GM21381 (cell line): ENCODE data around the gene OR6B1.
"Not testable (repeated sequence)": the region's sequence is repeated elsewhere in the genome, so short reads cannot be mapped to it uniquely, and the experiment has no call there.

Experiments used
- ATAC-seq: cut with Tn5 transposase; IDR thresholded peaks from one replicate; pipeline ENCODE4 v1.9.1; 2021; ENCODE audit warnings: mild to moderate bottlenecking, moderate library complexity; ENCODE audit not compliant: unreplicated experiment

The OR6B1 gene

GRCh38 chr7:144004703-144005102 is 4.6 kb downstream of the OR6B1 start:
- no peak for ATAC-seq

GRCh38 chr7:144006029-144006691 is 6.0 kb downstream of the OR6B1 start:
- no peak for ATAC-seq

GRCh38 chr7:144006692-144007042 is 6.5 kb downstream of the OR6B1 start:
- ATAC-seq: no peak

DNA sequence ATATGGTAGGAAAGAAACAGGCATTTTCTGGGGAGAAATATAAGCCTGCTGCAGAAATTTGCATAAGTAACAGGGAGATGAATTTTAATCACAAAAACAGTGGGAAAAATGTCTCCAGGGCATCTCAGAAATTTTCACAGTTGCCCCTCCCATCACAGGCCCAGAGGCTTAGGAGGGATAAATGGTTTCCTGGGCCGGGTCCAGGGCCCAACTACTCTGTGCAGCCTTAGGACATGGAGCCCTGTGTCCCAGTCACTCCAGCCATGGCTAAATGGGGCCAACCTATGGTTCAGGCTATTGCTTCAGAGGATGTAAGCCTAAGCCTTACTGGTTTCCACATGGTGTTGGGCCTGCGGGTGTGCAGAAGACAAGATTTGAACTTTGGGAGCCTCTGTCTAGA is 9.2 kb downstream of the OR6B1 start:
- no peak for ATAC-seq

DNA sequence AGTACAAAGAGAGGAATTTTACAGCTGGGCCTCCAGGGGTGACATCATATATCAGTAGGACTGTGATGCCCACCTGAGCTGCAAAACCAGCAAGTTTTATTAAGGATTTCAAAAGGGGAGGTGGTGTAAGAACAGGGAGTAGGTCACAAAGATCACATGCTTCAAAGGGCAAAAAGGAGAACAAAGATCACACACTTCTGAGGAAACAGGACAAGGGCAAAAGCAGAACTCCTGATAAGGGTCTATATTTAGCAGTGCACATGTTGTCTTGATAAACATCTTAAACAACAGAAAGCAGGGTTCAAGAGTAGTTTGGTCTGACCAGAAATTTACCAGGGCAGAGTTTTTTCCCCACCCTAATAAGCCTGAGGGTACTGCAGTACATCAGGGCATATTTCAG is 9.9 kb downstream of the OR6B1 start:
- not testable (repeated sequence) for ATAC-seq

GRCh38 chr7:144010821-144011220 is 10.7 kb downstream of the OR6B1 start:
- not testable (repeated sequence) for ATAC-seq

DNA sequence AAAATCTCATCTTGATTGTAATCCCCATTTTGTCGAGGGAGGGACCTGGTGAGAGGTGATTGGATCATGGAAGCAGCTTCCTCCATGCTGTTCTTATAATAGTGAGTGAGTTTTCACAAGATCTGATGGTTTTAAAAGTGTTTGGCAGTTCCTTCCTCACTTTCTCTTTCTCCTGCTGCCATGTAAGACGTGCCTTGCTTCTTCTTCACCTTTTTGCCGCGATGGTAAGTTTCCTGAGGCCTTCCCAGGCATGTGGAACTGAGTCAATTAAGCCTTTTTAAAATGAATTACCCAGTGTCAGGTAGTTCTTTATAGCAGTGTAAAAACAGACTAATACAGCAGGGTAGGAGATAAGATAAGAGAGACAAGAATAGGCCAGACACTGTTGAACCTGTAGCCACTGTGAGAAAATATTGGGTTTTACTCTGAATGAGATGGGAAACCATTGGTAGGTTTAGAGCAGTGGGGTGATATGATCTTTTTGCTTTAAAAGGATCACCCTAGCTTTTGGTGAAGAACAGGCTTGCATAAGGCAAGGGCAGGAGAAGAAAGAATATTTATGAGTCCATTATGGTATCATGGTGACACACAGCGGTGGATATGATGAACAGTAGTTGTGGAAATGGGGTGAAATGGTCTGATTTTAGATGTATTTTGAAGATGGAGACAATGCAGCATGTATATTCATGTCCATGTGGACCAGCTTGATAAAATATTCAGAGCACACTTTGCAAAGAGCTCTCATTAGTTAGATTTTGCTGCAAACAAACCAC is 11.5 kb downstream of the OR6B1 start:
- no peak for ATAC-seq

GRCh38 chr7:144018065-144018464 is 17.9 kb downstream of the OR6B1 start:
- ATAC-seq: no peak

DNA sequence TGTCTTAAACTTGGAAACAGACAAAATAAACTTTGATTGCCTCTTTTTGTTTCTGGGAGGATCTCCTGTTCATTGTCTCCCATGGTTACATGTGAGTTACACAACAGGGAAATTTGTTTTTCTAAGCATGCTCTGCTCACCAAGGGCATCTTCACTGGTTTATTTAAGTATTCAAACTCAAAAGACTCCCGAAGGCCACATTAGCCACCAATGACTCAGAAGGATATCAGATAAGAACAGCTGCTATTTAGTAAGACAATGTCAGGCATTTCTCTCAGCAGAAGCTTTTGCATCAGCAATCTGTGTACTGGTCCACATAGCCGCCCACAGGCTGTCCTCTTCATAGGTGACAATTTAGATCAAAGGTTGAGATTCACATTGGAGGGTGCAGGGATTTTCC is 19.3 kb downstream of the OR6B1 start:
- no peak for ATAC-seq

DNA sequence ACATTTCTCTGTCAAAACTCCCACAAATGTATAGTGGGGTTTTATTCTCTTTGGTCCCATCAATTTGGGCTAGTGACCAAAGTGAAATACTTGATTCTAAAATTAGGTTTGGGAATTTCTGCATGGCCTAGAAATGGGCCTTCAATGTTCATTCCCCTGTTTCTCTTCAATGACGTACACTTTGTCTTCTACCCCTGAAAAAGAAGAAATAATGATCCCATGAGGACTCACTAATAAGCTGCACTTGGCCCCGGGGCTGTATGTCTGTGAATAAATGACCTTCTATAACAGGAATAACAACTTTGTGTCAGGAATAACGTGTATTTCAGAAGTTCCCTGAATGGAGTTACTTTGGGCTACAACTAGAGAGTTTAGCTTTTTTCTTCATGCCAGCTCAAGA is 20.2 kb downstream of the OR6B1 start:
- ATAC-seq: no peak

DNA sequence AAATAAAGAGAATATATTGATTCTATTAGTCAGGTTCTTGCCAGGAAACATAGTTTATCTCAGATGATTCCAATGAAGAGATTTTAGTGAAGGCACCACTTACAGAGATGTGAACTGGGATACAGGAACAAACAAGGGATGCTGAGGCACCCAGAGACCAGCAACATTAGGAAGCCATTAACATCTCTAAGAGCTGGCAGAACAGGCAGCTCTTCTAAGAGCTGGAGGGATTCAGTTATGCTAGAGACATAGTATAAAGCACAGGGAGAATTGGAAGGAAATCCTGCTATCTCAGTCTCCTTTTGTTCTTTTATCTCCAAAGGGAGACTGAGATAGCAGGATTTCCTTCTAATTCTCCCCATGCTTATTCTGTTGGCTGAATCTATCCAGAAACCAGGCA is 22.0 kb downstream of the OR6B1 start:
- no peak for ATAC-seq

GRCh38 chr7:144023171-144023827 is 23.2 kb downstream of the OR6B1 start:
- no peak for ATAC-seq

DNA sequence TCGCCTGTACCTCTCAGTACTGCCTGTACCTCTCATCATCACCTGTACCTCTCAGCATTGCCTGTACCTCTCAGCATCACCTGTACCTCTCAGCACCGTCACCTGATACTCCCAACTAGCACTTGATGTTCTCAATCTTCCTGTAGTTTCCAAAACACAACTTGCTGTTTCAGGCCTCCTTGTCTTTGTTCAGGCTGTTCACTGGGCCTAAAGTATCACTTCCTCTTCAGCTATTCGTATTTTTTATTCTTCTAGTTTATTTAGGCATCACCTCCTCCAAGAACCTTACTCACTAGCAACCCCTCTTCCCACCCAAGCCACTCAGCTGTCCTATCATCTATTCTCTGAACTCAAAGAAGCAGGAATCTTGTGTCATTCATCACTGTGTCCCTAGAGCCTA is 24.1 kb downstream of the OR6B1 start:
- ATAC-seq: no peak

GRCh38 chr7:144026203-144026883 is 26.2 kb downstream of the OR6B1 start:
- ATAC-seq: no peak

DNA sequence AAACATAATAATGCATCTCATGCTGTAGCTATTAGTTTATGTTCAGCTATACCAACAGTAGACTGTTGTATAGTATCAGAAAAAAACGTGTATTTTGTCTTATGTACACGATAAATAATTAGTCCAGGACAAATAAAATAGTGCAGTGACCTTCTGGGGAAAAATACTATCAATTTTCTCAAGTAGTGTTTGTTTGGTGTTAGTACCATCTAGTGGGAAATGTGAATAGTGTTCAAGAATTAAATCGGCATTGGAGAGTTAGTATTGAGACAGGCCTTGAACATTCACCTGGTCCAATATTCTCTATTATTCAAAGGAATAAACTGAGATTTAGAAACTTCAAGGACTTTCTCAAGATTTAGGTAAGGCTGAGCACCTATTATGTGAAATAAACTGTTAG is 26.9 kb downstream of the OR6B1 start:
- ATAC-seq: no peak

DNA sequence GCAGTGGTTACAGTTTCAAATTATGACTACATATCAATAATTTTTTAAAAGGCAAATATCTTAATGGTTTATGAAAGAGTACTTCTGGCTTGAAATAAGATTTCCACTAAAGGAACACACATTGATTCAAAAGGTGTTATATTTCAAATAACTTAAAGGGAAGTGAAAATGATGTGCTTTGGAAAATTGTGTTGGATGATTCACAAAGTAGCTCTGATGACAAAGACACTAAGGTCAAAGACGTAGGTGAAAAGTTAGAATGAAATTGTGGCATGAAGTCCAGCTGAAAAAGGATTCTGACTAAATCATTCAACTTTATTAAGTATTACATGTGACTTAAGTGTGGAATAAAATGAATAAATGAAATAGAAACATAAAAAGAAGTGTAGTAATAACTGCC is 27.9 kb downstream of the OR6B1 start:
- no peak for ATAC-seq

- ATAC-seq: no peak
These were observed 28.4 kb downstream of the OR6B1 start for GRCh38 chr7:144028547-144028946.

DNA sequence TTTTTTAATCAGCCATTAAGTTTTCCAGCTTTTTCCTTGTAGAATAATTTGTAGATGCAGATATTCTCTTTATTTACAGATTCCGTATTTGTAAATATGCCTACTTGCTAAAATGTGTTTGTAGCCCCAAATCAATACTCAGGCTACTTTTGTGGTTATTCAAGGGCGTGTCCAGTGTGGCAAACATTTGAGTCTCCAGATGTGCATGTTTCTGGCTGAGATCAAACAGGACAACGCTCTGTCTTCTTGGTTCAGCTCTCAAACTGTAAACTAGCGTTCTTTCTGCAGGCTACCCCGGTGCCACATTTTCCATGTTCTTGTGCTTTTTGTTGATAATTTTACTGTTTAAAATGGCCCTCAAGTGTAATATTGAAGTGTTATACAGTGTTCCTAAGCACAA is 32.4 kb downstream of the OR6B1 start:
- no peak for ATAC-seq

DNA sequence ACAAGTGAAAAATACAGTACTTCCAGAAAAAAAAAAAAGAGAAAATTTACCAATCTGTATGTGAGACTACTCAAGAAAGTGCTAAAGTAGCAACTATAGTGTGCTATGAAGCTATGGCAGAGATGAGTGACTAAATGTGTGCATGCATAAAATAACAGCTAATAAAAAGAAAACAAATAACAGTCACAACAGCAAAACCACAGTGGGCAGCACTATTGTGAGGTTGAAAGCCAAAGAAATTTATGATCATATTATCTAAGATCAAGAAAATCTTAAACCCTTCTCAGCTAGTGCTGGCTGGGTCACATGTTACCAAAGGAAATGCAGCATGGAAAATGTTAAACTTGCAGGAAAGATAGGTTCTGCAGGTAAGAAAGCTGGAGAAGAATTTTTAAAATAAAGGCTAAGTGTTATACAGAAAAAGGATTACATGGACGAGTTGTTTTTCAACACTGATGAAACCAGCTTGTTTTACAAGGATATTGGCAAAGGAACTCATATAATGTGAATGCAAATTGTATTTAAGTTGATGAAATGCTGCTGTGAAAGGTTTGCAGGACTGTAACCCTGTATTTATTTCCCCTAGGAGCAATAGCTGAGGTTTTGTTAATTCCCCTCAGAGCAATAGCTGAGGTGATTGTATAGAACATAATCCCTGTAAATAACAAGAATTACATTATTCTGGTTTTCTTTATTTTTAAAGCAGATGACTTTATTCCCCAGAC is 33.0 kb downstream of the OR6B1 start:
- ATAC-seq: no peak

DNA sequence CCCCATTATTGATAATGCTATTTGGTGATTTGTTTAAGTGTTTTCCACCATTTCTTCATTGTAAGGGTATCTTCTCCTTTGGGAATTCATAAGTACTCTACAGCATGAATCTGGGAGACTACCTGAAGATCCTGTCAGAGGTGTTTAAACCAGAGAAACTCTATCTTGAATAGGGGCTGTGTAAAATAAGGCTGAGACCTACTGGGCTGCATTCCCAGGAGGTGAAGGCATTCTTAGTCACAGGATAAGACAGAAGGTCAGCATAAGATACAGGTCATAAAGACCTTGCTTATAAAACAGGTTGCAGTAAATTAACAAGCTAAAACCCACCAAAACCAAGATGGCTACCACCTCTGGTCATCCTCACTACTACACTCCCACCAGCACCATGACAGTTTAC is 35.3 kb downstream of the OR6B1 start:
- ATAC-seq: no peak

GRCh38 chr7:144036302-144036885 is 36.3 kb downstream of the OR6B1 start:
- ATAC-seq: no peak
